Amygdala (tissue), 56 donors: ENCODE results near the gene IRS1.

ENCODE experiments used
- DNase-seq, 56 donors: peaks; one replicate each; lab custom pipeline; 2025; lab: John Stamatoyannopoulos, UW

The IRS1 gene

DNA sequence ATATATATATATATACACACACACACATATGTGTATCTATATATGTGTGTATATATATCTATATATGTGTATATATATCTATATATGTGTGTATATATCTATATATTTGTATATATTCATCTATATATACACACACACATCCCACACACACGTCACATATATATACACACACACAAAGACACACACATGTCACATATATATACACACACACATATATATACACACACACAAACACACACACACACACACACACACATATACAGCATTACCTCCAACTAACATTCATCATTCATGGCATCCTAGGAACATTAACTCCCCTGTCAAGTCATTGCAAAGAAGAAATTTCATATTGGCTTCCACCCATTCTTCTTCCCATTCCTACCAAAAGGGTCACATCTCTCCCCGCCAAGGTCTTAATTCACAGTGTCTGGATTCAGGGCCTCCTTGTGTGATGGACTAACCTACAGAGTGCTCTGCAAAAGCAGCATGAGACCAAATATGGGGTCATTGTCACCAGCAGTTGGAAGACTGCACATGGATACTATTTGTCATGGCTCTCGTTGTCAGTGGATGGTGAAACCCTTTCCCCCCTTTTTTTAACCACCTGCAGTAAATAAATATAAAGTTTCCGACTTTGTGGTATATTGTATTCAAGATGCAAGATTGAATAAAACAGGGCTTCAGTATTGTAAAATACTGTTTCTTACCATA lies 67.0 kb downstream of the IRS1 start:
- no peak for DNase-seq

DNA sequence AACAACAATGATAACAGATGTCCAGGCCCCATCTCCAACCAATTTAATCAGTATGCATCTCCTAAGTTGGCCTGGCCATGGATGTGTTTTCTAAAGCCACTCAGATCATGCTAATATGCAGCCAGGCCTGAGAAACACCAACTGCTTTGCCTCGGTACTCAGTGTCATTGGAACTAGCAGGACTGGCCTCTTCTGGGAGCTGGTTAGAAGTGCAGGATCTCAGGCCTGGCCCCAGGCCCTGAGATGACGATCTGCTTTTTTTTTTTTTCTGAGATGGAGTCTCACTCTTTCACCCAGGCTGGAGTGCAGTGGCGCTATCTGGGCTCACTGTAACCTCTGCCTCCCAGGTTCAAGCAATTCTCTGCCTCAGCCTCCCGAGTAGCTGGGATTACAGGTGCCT lies 69.1 kb downstream of the IRS1 start:
- no peak for DNase-seq

DNA sequence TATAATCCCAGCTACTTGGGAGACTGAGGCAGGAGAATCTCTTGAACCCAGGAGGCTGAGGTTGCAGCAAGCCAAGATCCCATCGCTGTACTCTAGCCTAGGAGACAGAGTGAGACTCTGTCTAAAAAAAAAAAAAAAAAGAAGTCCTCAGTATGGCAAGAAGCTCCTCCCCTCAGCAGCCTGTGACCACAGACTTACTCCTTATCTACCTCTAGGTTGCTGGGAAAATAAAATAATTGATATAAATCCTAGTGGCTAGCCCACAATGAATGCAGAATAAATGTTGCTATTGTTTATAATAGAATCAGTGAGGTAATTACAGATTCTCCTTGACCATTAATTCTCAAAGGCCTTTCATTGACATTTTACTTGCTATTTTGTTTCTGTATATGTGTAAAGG lies 70.6 kb downstream of the IRS1 start:
- no peak for DNase-seq

DNA sequence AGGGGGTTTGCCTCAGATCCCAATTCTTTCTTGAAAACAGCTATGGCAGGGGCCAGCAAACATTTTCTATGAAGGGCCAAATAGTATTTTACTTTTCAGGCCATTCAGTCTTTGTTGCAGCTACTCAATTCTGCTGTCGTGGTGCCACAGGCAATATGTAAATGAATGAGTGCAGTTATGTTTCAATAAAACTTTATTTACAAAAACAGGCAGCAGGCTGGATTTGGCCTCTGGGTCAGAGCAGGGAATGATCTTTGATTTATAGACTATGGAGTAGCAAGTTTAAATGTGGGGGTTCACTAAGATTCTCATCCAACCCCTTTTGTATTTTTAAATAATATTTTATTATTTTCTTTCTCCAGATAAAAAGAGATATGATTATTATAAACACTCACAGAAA lies 72.4 kb downstream of the IRS1 start:
- no peak for DNase-seq

DNA sequence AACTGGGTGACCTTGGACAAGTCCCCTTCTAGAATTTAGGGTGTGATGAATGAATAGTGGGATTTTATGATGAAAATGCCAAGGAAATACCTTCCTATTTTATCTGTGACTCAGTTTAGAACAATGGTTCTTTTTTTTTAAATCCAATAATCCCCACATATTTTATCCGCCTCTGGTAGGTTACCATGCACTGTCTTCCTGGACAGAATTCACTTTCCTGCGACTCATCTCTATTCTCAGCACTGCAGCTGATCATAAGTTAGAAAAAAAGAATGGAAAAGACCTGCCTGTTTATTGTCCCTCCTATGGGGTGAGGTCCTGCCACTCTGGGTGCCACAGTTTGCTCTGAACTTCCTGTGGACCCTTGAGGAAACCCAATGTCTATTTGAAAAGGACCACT lies 73.1 kb downstream of the IRS1 start:
- DNase-seq, result no peak

GRCh38 chr2:226725126-226725860 lies 74.3 kb downstream of the IRS1 start:
- DNase-seq, result no peak

DNA sequence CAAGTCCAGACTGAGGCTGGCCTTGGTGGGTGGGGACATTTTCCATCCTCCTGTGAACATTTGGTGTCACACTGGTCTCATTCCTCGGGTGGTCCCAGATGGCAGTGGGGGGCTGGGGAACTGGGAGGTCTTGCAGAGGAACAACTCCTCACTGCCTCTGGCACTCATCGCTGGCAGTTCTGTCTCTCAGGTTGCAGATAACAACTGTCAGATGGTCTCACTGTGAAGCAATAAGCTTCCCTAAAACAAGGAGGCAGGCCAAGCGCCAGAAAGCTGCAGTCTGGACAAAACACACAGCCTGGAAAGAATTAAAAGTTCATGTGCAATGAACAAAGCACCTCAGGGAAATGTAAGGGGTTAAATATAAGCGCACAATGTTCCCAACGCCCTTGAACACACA lies 78.1 kb downstream of the IRS1 start:
- no peak for DNase-seq

DNA sequence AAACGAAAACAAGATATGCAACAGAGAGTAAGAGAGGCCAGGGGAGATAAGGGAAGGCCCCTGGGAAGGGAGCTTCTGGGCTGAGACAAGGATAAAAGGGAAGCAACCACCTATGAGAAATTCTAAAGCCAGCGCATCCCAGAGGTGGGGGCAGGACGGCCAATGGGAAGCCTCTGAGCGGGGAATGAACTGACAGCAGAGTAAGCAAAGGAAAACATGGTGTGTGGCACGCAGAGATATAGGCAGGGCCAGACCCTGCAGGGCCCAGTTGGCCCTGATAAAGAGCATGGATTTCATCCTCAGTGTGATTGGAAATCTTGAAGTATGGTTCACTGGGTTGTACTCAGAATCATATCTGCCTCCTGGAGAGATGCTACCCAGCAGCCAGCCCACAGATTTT lies 78.7 kb downstream of the IRS1 start:
- DNase-seq, result no peak

DNA sequence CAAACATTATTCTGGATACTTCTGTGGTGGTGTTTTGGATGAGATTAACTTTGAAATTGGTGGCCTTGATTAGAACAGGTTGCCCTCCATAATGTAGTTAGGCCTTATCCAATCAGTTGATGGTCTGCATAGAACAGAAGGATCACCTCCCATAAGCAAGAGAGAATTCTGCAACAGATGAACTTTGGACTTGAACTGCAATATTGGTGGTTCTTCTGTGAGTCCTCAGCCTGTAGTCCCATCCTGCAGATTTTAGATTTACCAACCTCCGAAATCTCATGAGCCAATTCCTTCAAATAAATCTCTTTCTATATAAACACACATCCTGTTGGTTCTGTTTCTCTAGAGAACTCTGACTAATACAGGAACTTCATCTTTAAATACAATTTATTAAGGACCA lies 81.9 kb downstream of the IRS1 start:
- no peak for DNase-seq

DNA sequence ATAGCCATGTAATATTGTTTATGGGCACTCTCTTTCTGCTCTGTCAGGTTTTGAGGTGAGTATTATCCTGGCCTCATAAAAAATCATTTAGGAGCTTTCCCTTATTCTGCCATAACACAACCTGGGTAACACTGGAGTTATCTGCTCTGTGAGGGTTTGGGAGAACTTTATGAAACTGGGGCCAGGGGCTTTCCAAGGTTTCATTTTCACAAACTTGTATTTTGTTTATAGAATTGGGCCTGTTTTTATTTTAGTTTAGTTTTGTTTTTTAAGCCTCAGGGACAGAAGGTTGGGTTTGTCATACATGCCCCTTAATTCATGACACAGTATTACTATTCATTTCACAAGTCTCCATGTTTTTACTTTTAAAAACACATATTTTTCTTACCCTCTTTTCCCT lies 83.5 kb downstream of the IRS1 start:
- no peak for DNase-seq

DNA sequence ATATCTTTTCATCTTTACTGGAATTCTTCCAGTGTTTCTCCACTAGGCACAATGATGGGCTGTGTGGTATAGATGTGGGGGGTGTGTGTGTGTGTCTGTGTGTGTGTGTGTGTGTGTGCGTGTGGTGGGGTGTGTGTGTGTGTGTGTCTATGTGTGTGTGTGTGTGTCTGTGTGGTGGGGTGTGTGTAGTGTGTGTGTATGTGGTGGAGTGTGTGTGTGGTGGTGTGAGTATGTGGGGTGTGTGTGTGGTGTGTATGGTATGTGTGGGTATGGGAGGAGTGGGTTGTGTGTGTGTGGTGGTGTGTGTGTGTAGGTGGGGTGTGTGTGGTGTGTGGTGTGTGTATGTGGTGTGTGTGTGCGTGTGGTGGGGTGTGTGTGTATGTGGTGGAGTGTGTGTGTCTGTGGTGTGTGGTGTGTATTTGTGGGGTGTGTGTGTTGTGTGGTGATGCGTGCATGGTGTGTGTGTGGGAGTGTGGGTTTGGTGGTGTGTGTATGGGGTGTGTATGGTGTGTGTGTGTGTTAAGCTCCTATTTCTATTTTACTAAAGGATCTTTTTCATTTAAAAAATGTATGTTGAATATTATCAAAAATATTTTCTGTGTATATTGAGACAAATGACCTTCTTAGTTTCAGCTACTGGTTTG lies 84.2 kb downstream of the IRS1 start:
- DNase-seq, result no peak

GRCh38 chr2:226712941-226713340 lies 86.7 kb downstream of the IRS1 start:
- DNase-seq, result no peak

GRCh38 chr2:226711606-226712296 lies 87.9 kb downstream of the IRS1 start:
- DNase-seq, result no peak

- no peak for DNase-seq
Measured at GRCh38 chr2:226707499-226707898, 92.1 kb downstream of the IRS1 start.

GRCh38 chr2:226705965-226706364 lies 93.7 kb downstream of the IRS1 start:
- DNase-seq, result no peak

DNA sequence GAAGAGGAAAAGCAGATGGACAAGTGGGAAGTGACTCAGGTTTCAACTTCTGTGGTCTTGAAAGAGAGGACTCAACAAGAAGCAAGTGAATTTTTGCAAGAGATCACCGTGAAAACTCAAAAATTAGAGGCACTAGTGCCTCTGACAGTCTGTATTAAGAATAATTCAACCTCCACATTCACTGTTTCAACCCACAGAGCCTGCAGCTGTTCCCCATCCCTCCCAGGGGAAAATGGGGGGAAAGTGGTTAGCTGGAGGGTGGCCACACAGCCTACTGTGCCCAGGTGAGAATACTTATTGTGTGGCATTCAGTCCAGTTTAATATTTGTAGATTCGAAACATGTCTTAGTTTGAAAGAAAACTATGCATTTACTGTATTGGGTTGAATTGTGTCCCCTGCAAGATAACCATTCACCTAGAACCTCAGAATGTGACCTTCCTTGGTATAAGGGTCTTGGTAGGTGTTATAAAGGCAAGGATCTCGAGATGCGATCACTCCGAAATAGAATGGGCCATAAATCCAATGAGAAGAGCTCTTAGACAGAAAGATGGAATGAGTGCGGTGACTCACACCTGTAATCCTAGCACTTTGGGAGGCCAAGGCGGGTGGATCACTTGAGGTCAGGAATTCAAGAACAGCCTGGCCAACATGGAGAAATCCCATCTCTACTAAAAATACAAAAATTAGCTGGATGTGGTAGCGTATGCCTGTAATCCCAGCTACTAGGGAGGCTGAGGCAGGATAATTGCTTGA lies 94.3 kb downstream of the IRS1 start:
- DNase-seq, result no peak

DNA sequence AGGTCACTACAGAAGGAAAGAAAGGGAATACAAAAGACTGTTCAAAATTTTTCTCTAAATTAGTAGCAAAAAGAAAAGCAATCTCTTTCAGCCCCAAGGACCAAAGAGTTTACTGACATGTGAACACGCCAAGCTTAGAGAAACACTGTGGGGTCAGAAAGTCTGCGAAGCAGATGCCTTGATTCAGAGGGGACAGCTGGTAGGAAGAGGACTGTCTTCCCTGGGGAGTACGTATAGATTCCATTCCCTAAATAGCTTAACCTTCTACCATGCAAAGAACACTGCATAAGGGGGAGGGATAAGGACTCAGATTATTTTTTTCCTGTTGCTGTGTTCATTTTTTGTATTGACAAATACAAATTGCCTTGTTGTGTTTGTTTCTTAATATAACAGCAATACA lies 96.1 kb downstream of the IRS1 start:
- no peak for DNase-seq

- DNase-seq, result no peak
Measured at GRCh38 chr2:226702376-226702775, 97.2 kb downstream of the IRS1 start.

GRCh38 chr2:226701052-226701451 lies 98.6 kb downstream of the IRS1 start:
- DNase-seq, result no peak

GRCh38 chr2:226699321-226699720 lies 100.3 kb downstream of the IRS1 start:
- peak in 2 of 56 donors; percentile 1 to 7 for DNase-seq

DNA sequence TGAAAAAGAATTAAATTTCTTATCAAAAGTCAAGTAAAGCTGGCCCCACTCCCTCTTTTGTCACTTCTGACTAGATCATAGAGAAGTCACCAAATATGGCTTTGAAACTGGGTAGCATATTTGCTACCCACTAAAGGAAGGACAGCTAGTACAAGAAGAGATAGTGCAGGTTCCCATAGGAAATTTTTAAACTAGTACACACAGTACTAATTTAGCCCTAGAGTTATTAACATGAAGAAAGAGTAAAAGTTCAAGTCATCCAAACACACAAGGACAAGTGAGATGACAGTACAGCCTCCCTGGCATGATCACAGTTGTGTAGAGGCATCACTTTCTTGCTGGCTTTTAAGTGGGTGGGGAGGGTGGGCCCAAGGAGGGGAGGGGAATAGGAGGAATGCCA lies 100.9 kb downstream of the IRS1 start:
- no peak for DNase-seq
